ENCODE data around the gene DDC.

DNA sequence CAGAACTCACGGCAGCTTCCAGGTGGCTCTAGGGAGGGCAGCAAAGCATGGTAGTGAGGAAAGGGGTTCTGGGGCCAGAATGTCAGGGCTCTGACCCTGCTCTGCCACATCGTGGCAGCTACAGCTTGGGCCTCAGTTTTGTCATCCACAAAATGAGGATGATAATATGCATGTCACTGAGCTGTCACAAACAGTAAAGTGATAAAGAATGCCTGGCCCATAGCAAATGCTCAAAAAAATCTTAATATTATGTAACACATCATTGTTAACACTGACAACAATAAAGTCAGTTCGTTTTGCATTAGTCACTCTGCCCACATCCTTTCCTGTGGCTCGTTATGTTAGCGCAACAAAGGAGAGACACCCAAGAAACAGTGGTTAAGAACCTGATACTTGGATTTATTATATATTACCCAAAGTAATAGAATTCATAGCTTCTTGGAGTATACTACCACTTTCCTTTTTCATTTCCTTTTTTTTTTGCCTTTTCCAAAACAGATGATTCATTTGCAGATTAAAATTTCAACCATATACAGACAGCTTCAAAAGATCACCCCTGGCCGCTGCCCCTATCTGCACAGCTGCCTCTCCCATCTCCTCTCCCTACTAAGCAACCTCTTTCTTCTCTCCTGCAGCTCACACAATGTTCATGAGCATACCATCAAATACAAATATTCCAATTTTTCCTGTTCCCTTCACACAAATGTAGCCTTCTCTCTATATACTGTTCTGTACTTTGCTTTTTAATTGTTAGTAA lies 45.5 kb upstream of the DDC start:
- TF ChIP-seq, protein P1, sequence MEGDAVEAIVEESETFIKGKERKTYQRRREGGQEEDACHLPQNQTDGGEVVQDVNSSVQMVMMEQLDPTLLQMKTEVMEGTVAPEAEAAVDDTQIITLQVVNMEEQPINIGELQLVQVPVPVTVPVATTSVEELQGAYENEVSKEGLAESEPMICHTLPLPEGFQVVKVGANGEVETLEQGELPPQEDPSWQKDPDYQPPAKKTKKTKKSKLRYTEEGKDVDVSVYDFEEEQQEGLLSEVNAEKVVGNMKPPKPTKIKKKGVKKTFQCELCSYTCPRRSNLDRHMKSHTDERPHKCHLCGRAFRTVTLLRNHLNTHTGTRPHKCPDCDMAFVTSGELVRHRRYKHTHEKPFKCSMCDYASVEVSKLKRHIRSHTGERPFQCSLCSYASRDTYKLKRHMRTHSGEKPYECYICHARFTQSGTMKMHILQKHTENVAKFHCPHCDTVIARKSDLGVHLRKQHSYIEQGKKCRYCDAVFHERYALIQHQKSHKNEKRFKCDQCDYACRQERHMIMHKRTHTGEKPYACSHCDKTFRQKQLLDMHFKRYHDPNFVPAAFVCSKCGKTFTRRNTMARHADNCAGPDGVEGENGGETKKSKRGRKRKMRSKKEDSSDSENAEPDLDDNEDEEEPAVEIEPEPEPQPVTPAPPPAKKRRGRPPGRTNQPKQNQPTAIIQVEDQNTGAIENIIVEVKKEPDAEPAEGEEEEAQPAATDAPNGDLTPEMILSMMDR (IDR thresholded peaks at IDR 0.05 in 8 of 11, conservative IDR thresholded peaks at IDR 0.05 in 3 of 11): no peak
- no peak for TF ChIP-seq POLR2A (IDR thresholded peaks at IDR 0.05)
